Colon (tissue), 2 donors: ENCODE results near the gene CERS2.
"Not testable (repeated sequence)": the region's sequence is repeated elsewhere in the genome, so short reads cannot be mapped to it uniquely, and the experiment has no call there.

Source experiments
- FAIRE-seq: peaks from 2 replicates; lab custom pipeline; 2012; peaks lifted over from hg19 to GRCh38; lab: Jason Lieb, UNC
- donor health status: control.
- donor health status: control.

Gene CERS2

DNA sequence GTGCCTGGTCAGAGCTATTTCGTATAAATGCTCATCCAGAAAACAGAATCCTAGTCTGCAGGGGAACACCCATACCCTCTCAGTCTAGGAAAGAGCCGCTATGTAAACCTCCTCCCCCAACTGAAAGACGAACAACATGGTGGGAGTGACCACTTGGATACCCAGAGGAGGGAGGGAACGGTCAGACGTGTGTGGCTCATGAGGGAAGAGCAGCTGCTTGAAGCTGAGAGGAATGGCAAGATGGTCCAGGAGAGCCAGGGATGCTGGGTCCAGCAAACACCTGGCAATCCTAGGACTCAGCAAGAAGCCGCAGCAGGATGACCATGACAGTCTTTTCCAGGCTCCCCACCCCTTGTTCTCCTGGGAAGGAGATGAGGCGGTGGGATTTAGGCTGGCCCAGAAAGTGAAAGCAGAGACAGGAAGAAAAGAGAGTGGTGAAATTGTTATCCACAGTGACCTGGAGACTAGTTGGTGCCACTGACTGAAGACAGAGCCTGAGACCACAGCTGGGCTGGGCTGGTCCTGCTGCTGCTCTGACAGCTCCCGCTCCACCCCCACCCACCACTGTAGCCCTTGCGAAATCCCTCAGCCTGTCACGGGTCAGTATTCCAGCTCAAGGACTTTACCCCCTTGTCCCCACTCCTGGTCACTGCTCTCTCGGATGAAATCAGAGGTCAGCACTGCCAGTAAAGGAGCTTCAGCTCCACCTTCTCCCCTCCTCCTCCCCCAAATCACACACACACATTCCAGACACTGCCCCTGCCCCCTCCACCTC, 3.6 kb downstream of the CERS2 start:
- no peak for FAIRE-seq

DNA sequence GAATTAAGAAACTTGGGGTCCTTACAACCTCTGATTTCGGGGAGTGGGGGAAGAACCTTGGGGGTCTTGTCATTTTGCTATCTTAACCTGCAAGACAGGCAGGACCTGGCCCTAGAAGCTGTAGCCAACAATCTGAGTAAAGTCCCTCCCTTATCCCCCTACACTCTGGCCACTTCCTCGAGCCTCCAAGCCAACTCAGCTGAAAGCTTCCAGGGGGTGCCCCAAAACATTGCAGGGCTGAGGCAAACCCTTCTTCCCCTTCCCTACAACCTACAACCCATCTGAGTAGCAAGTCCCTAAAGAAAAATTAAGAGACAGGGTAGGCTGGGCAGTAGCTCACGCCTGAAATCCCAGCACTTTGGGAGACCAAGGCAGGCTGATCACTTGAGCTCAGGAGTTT, 5.0 kb downstream of the CERS2 start:
- no peak for FAIRE-seq

DNA sequence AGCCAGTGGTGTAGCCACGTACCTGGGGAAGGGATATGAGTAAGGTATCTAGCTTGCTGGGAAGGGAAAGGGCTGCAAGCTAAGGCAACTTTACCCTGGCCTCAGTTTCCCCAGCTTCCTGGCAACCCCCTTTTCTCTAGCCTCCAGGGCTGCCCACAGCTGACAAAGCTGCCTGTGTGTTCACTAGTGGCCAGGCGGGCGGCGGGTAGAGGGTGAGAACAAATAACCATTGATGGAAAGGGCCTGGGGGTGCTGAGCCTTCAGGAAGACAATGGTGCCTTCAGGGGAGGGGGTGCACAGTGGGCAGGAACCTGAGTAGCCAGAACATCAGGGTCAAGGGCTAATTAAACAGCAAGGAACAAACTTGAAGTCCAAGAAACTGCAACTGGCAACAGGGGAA, 6.1 kb downstream of the CERS2 start:
- FAIRE-seq, result no peak

DNA sequence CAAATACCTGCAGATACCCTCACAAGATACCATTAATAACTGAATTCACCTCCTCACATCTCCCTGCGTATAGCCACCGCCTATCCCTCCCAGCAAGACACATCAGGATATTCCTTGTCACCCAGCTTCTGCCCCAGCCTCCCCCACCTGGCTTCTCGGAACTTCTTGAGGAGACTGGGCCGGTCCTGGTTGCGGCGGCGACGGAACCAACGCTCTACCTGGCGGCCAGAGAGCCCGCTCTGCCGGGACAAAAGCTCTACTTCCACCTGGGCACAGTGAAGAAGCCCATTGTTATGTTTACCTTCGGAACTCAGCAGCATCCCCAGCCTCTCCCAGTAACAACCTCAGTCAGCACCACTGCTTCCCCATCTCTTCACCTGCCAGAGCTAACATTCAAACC, 6.7 kb downstream of the CERS2 start:
- no peak for FAIRE-seq

DNA sequence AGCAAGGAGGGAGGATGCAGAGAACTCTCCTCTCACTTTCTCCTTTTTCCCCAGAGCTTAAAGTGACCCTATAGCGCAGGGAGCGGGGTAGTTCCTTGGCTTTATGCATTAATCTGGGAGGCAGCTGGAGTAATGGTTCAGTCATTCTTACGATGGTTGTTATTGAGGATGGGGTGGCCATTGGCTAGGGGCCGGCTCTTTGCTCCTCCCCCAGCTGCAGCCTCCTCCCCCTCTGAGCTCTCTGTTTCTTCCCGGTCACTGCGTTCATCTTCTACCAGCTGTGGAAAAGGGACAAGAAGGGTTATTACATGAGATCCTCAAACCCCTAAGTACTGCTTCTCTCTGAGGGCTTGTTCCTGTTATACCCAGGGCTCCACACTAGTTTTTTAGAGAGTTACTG, 8.6 kb downstream of the CERS2 start:
- no peak for FAIRE-seq

DNA sequence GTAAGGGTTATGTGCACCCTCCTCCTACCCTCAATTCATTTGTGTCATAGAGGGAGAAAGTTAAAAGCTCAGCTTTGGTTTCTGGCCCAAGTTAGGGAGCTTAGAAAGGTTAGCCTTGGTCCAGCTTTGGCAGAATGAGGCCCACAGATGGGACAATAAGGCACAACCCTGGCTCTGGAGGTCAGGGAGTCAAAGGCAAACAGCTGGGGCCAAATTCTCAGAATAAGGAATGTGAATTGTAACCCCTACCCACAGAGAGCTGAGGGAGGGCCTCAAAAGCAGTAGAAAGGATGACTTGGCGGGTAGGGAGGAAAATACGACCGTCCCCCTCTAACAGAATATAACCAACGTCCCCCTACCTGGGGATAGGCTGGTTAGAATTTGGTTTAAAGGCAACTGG, 9.0 kb downstream of the CERS2 start:
- no peak for FAIRE-seq

DNA sequence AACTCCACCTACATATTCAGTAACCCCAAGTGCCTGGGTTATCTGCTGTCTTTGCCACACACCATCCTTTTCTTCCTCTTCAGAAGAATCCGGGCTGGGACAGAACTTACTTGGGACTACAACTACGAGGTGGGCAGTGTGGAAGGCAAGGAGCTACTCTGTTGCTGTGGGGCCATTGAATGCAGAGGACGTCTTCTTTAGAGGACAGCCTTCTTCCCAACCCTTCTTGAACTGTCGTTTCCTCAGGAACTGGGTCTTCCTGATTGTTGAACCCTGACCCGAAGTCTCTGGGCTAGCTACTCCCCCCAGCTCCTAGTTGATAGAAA, 10.5 kb downstream of the CERS2 start:
- FAIRE-seq, result no peak

DNA sequence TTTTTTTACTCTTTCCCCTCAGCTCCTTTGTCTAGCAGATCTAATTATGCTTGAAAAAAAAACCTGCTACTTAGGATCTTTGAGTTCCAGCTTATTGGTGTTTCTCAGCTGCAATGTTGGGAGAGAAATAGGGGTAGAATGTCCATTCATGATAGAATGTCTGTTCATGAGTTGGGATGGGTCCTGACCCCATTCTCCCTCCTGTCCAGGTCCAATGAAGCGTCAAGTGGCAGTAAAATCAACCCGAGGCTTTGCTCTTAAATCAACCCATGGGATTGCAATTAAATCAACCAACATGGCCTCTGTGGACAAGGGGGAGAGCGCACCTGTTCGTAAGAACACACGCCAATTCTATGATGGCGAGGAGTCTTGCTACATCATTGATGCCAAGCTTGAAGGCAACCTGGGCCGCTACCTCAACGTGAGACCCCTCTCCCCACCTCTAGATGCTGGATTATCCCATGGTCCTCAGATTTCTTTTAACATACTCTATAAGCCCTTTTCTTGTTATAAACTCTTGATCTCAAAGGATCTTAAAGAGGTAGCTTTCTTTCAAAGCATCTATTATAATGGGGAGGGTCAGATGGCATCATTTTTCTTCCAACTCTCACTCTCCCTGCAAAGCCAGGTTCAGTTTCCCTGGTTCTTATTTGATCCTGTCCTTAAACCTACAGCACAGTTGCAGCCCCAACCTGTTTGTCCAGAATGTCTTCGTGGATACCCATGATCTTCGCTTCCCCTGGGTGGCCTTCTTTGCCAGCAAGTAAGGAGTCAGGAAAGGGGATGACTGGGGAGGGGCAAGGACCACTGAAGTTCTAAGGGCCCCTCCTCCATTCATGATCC, 11.1 kb downstream of the CERS2 start:
- FAIRE-seq, result no peak

DNA sequence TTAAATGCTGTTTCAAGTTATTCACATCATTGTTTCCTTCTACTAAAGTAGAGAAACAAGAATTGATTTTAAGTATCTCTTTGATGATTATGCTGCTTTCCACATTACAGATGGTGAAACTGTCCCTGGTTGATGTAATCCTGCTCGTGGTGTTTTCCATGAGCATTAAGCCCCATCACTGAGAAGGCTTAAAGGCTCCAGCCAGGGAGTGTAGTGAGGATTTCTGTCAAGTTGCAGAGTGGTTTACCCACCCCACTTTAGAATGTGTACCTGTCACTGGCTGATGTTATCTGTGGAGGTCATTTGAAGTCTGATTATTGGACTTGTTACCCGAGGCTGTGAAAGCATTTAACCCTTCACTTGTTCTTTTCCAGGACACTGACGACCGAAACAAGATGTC, 12.9 kb downstream of the CERS2 start:
- no peak for FAIRE-seq

DNA sequence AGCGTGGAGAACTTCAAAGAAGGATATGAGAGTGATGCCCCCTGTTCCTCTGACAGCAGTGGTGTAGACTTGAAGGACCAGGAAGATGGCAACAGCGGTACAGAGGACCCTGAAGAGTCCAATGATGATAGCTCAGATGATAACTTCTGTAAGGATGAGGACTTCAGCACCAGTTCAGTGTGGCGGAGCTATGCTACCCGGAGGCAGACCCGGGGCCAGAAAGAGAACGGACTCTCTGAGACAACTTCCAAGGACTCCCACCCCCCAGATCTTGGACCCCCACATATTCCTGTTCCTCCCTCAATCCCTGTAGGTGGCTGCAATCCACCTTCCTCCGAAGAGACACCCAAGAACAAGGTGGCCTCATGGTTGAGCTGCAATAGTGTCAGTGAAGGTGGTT, 14.0 kb downstream of the CERS2 start:
- FAIRE-seq, result no peak

DNA sequence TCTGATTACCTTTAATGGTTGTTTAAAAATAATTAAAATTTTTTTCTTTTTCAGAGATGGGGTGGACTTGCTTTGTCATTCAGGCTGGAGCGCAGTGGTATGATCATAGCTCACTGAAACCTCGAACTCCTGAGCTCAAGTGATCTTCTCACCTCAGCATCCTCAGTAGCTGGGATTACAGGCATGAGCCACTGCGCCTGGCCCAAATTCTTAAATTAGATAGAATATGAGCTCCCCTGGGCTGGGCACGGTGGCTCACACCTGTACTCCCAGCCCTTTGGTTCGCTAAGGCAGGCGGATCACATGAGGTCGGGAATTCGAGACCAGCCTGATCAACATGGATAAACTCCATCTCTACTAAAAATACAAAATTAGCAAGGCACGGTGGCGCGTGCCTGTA, 17.0 kb downstream of the CERS2 start:
- FAIRE-seq, result no peak

DNA sequence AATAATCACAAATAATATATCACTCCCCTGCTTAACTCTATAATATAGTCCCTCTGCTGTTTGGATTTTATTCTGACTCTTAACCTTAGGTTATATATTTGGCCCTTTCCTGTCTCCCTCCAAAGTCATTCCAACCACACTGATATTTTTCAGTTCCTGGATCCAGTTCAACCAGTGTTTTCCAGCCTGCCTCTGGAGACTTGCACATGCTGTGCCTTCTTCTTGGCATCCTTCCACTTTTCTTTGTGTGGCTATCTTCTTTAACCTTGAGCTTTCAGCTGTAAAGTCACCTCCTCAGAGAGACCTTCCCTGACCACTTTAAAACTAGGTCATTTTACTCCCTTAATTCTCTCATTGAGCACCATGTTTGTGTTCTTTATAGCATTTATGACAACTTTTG, 19.4 kb downstream of the CERS2 start:
- FAIRE-seq, result no peak

DNA sequence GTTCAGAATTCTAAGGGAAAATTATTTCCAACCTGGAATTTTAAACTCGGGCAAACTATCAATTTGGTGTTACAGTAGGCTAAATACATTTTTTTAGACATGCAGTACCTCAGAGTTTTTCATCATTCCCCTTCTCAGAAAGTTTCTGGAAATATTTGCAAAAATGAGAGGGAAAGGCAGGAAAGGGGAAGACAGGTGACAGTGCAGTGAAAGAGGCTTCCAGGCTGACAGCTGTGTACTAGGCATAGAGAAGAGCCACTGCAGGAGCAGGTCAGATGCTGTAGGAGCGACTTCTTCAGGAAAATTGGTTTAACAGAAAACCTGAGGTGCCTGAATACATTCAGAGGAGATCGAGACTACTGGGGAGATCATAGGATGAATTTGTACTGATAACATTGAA, 19.9 kb downstream of the CERS2 start:
- no peak for FAIRE-seq

DNA sequence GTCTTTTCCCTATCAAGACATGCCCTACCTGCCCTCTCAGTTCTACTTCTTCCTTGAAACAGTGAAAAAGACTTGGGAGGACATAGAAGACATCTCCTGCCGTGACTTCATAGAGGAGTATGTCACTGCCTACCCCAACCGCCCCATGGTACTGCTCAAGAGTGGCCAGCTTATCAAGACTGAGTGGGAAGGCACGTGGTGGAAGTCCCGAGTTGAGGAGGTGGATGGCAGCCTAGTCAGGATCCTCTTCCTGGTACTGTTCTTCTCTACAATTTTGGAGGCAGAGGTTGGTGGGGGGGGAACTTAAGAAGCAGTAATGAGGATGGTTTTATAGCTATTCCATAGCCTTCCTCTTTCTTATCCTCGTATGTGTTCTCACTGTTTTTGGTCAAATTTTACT, 29.8 kb downstream of the CERS2 start:
- FAIRE-seq, result no peak

DNA sequence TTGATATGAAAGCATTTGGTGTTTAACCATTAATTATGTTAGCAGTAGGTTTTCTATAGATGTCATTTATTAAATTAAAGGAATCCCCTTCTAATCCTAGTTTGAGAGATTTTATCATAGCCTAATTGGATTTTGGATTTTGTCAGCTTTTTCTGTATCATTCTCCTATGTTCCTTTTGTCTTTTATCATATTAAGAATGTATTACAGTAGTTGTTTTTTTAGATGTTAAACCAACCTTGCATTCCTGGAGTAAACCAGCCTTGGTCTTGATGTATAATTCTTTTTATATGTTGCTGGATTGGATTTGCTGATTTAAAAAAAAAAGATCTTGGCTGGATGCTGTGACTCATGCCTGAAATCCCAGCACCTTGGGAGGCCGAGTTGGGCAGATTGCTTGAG, 42.9 kb downstream of the CERS2 start:
- no peak for FAIRE-seq

DNA sequence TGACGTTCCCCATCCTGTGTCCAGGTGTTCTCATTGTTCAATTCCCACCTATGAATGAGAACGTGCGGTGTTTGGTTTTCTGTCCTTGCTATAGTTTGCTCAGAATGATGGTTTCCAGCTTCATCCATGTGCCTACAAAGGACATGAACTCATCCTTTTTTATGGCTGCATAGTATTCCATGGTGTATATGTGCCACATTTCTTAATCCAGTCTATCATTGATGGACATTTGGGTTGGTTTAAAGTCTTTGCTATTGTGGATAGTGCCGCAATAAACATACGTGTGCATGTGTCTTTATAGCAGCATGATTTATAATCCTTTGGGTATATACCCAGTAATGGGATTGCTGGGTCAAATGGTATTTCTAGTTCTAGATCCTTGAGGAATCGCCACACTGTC, 45.9 kb downstream of the CERS2 start:
- FAIRE-seq, result not testable (repeated sequence)

DNA sequence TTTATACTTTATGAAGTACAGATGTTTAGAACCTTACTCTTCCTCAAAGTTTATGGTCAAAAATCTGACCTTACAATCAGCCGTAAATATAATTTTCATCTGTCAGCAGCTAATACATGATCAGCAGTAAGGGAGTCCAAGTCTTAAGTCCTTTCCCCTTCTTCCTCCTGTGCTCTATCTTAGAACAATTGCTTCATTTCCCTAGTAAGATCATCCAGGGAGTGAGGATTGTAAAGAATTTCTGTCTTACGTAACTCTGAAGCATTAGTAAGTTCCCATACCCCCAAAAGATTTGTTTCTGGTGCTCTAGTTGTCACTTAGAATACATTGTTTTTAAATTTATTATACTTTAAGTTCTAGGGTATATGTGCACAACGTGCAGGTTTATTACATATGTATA, 46.3 kb downstream of the CERS2 start:
- FAIRE-seq, result no peak

DNA sequence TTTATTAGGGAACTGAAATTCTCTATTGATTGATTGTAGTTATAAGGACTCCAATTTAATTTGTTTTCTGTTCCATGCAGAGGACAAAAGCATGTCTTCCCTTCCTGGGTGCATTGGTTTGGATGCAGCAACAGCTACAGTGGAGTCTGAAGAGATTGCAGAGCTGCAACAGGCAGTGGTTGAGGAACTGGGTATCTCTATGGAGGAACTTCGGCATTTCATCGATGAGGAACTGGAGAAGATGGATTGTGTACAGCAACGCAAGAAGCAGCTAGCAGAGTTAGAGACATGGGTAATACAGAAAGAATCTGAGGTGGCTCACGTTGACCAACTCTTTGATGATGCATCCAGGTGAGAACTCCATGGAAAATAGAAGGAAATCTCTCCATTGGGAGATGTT, 47.0 kb downstream of the CERS2 start:
- no peak for FAIRE-seq

DNA sequence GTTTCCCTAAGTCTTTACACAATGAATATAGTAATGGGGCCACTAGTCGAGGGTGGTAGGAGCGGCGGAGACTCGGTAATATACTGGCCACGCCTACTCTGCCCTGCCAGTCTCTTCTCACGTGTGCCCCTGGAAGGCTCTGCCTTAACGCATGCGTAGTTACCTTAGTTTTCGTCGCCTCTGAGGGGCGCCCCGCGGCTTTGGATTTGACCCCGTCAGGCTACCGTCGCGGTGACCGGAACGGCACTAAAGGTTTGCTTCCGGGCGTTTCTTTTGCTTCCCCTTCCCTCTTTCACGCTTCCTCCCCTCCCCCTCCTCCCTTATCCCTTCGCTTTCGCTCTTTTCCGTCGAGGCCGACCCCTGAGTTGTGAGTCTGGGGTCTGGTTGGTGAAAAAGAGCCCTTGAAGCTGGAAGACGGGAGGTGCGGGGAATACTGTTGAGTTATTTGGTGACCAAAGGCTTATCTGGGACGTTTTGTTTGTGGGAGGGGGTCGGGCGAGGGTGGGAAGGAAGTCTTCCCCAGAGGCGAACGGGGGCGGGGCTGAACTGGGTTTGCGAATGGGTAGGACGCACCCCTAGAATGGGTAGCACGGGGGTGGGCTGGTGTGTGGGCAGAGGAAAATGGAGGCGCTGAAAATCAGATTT, 48.4 kb downstream of the CERS2 start, which contains the start of gene SETDB1:
Gene SETDB1 (plus strand): TSS at position 267 of the 645 bp plus-strand sequence. CDS start 1,352 bp downstream, outside the sequence.
- FAIRE-seq, result no peak

DNA sequence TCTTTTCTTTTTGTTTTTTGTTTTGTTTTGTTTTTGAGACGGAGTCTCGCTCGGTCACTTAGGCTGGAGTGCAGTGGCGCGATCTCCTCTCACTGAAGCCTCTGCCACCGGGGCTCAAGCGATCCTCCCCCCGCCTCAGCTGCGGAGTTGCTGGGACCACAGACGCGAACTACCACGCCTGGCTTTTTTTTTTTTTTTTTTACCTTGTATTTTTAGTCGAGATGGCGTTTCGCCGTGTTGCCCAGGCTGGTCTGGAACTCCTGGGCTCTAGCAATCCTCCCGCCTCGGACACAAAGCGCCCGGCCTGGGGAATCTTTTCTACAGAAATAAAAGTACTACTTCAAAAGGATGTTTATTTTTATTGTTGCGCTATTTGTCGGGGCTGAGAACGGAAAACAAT, 49.6 kb downstream of the CERS2 start:
- no peak for FAIRE-seq

DNA sequence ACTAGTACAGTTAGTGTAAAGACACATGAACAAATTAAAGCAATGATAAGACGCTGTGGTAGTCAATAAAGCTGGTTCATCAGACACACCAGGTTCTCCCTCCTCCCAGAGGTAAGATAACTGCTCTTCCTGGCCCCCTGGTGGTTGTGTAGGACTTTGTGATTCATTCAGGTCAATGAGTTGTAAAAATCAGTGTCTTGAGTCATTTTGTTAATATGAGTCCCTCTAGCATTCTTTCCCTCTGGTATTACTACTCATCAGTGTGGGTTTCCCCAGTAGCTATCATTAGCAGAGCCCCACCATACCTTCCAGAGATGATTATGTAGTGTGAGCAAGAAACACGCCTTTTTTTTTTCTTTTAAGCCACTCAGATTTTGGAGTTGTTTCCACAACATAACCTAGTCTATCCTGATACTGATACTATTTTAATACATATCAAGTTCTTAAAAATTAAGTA, 52.1 kb downstream of the CERS2 start:
- FAIRE-seq, result no peak

DNA sequence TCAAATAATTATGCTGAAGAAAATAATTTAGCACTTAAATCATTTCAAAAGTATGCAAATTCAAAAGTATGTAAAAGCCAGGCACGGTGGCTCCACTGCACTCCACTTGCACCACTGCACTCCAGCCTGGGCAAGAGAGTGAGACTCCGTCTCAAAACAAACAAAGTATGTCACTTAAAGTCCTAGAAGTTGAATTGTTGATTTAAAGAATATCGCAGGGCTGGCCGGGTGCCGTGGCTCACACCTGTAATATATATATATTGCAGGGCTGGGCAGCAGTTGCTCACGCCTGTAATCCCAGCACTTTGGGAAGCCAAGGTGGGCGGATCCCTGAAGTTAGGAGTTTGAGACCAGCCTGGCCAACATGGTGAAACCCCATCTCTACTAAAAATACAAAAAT, 57.2 kb downstream of the CERS2 start:
- no peak for FAIRE-seq
